Measurements from ENCODE around the gene ATG101. TPM values are rescaled to one million over a fixed set of nuclear protein-coding genes. Genes with fewer than 3 reads are reported as not detected.

The ATG101 gene
- total and polyA plus RNA-seq, 2 of the 13 experiments (the other 11 are each of a cell fraction or from before 2014, with no cell fraction given) = 58.2 to 67.7 TPM

- no peak for TF ChIP-seq NR2F1 (CRISPR knock-in tag; IDR thresholded peaks at IDR 0.05)
- TF ChIP-seq KIAA2018 (CRISPR knock-in tag; IDR thresholded peaks at IDR 0.05; ENCODE audit: borderline replicate concordance) = no peak
- no peak; the same call in 1 of the 2 replicates for TF ChIP-seq SNAPC4 (CRISPR knock-in tag; IDR thresholded peaks at IDR 0.05)
- no peak for TF ChIP-seq FLYWCH1 (CRISPR knock-in tag; IDR thresholded peaks at IDR 0.05)
- TF ChIP-seq KLF9 (CRISPR knock-in tag; IDR thresholded peaks at IDR 0.05; ENCODE audit: low read depth) = no peak
- TF ChIP-seq FUBP1 (CRISPR knock-in tag; IDR thresholded peaks at IDR 0.05; ENCODE audit: borderline replicate concordance) = no peak
- TF ChIP-seq ZNF883 (CRISPR knock-in tag; IDR thresholded peaks at IDR 0.05; ENCODE audit: not compliant biosample characterization) = no peak
- no peak for TF ChIP-seq SMAD9 (CRISPR knock-in tag; IDR thresholded peaks at IDR 0.05)
- no peak for TF ChIP-seq SAFB2 (CRISPR knock-in tag; IDR thresholded peaks at IDR 0.05; ENCODE audit: borderline replicate concordance, low read depth)
Measured at GRCh38 chr12:52119398-52120254, 49.8 kb downstream of the ATG101 start (continued).

All from HepG2 (cell line).